Neuronal stem cell (in vitro differentiated cells): ENCODE measurements around the gene RALGAPA2.
A peak's percentile ranks its signal among the peaks of the same experiment; 100 is the strongest.

Experiments
- DNase-seq: peaks from one replicate; pipeline ENCODE4 v3.0.0-alpha.2; 2013; ENCODE audit warnings: low spot score
- H2AFZ ChIP-seq: one replicate; pipeline ENCODE4 v1.6.1; 2013; ENCODE audit warnings: mild to moderate bottlenecking, low read length, inconsistent platforms
- H2AK5ac ChIP-seq: 2 replicates; pipeline ENCODE4 v1.6.1; 2013; ENCODE audit warnings: low read depth, mild to moderate bottlenecking, inconsistent platforms, low read length, moderate library complexity, mixed read lengths
- H2BK120ac ChIP-seq: 2 replicates; pipeline ENCODE4 v1.6.1; 2013; ENCODE audit warnings: low read depth, mild to moderate bottlenecking, inconsistent platforms, low read length, moderate library complexity, mixed read lengths
- H2BK12ac ChIP-seq: one replicate; pipeline ENCODE4 v1.6.1; 2013; ENCODE audit warnings: low read length, inconsistent platforms
- H2BK15ac ChIP-seq: 2 replicates; pipeline ENCODE4 v1.6.1; 2013; ENCODE audit warnings: mild to moderate bottlenecking, low read length, inconsistent platforms, mixed read lengths
- H2BK5ac ChIP-seq: one replicate; pipeline ENCODE4 v1.6.1; 2013; ENCODE audit warnings: inconsistent platforms, mild to moderate bottlenecking, low read length, moderate library complexity
- H3K14ac ChIP-seq: one replicate; pipeline ENCODE4 v1.6.1; 2013; ENCODE audit warnings: low read length, inconsistent platforms
- H3K18ac ChIP-seq: 2 replicates; pipeline ENCODE4 v1.6.1; 2013; ENCODE audit warnings: low read length, inconsistent platforms
- H3K23ac ChIP-seq: 2 replicates; pipeline ENCODE4 v1.6.1; 2013; ENCODE audit warnings: low read depth, mild to moderate bottlenecking, mixed read lengths, low read length, inconsistent platforms; ENCODE audit not compliant: poor library complexity
- H3K27ac ChIP-seq: replicated peaks from 3 replicates; pipeline ENCODE4 v1.5.1; 2013; ENCODE audit warnings: low read length, inconsistent platforms
- H3K27me3 ChIP-seq, 3 experiments: 2 replicates each; pipeline ENCODE4 v1.6.1; 2013; ENCODE audit warnings: low read length in 3 of 3, mild to moderate bottlenecking in 2 of 3, inconsistent platforms in 1 of 3, low read depth in 1 of 3, mixed read lengths in 1 of 3, moderate library complexity in 1 of 3; ENCODE audit not compliant: control insufficient read depth in 3 of 3, insufficient read depth in 3 of 3
- H3K36me3 ChIP-seq, 2 donors: replicated peaks in 1 of 2; 2 replicates each; pipeline ENCODE4 v1.6.1; 2013; ENCODE audit warnings: low read length in 2 of 2; ENCODE audit not compliant: control insufficient read depth in 2 of 2, insufficient read depth in 2 of 2
- H3K4ac ChIP-seq: 2 replicates; pipeline ENCODE4 v1.6.1; 2013; ENCODE audit warnings: inconsistent platforms, mild to moderate bottlenecking, low read length, moderate library complexity
- H3K4me1 ChIP-seq, 2 donors: 1 replicate in 1 of 2; 2 replicates in 1 of 2; pipeline ENCODE4 v1.6.1; 2013; ENCODE audit warnings: low read length in 2 of 2, low read depth in 1 of 2; ENCODE audit not compliant: control insufficient read depth in 2 of 2, insufficient read depth in 1 of 2
- H3K4me2 ChIP-seq: one replicate; pipeline ENCODE4 v1.6.1; 2013; ENCODE audit warnings: mild to moderate bottlenecking, low read length, inconsistent platforms; ENCODE audit not compliant: insufficient read depth, poor library complexity, severe bottlenecking
- H3K4me3 ChIP-seq, 2 donors: 2 replicates each; pipeline ENCODE4 v1.5.1; 2013; ENCODE audit warnings: low read length in 2 of 2, mild to moderate bottlenecking in 2 of 2, inconsistent platforms in 1 of 2, moderate library complexity in 1 of 2
- H3K79me1 ChIP-seq: one replicate; pipeline ENCODE4 v1.6.1; 2013; ENCODE audit warnings: low read depth, mild to moderate bottlenecking, inconsistent platforms, low read length, moderate library complexity
- H3K9ac ChIP-seq: one replicate; pipeline ENCODE4 v1.6.1; 2013; ENCODE audit warnings: mild to moderate bottlenecking, low read depth, low read length, inconsistent platforms; ENCODE audit not compliant: poor library complexity
- H3K9me3 ChIP-seq, 2 donors: replicated peaks in 1 of 2; 2 replicates each; pipeline versions ENCODE3 to v1.6.1; 2013; ENCODE audit warnings: low read length in 2 of 2, mild to moderate bottlenecking in 2 of 2, inconsistent platforms in 1 of 2, low read depth in 1 of 2, mixed read lengths in 1 of 2, moderate library complexity in 1 of 2; ENCODE audit not compliant: control insufficient read depth in 2 of 2, insufficient read depth in 1 of 2
- H4K8ac ChIP-seq: one replicate; pipeline ENCODE4 v1.6.1; 2013; ENCODE audit warnings: low read depth, mild to moderate bottlenecking, inconsistent platforms, low read length, moderate library complexity
- H4K91ac ChIP-seq: one replicate; pipeline ENCODE4 v1.6.1; 2013; ENCODE audit warnings: low read length, low read depth, mild to moderate bottlenecking, inconsistent platforms; ENCODE audit not compliant: poor library complexity
- WGBS, 2 donors: extraction: QIAGEN DNeasy Blood & Tissue Kit; methylation state at CpG; one replicate each; pipeline ENCODE4 v1.1.7; 2013; ENCODE audit warnings: missing lambda C conversion rate in 2 of 2, mixed read lengths in 1 of 2; ENCODE audit not compliant: insufficient read length in 2 of 2, insufficient replicate concordance in 1 of 2; ENCODE audit errors: extremely low coverage in 2 of 2; 5-methylcytosine and 5-hydroxymethylcytosine counted together

RALGAPA2 gene

DNA sequence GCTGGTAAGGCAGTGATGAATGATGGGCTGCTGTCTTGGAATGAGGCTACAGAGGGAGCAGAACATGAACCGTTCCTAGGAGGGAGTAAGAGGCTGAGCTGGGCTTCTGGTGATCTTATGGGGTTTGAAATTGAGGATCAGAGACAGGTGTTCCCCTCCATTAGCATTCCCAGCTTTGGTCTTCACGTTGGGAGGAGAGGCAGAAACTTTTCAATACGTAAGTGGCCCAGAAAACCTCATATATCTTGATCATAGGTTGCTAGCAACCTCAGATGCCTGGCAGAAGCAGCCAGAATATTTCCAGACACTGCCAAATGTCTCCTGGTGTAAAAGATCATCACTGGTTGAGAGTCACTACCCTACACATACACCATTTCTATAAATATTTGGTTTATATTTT is 177.4 kb downstream of the RALGAPA2 start:
- DNase-seq: no peak
- Histone ChIP-seq H3K36me3 (peaks cover 0 to 7% of the 10 kb centered on the region in 2 donors), H3K18ac (no peak overlapping the region), H2BK120ac (no peak overlapping the region), H4K91ac (no peak overlapping the region), H3K9ac (no peak overlapping the region), H3K79me1 (no peaks in the 10 kb centered on the region), H3K4me3 (no peak overlapping the region), H3K9me3 (no peaks in the 10 kb centered on the region), H3K4ac (no peak overlapping the region), H2BK15ac (no peak overlapping the region), H3K4me2 (no peak overlapping the region), H3K4me1 (peaks cover 0 to 7% of the 10 kb centered on the region in 2 donors), H3K27me3 (no peaks in the 10 kb centered on the region), H2BK5ac (no peak overlapping the region), H4K8ac (no peak overlapping the region), H2BK12ac (no peak overlapping the region), H2AK5ac (no peak overlapping the region), H3K23ac (no peak overlapping the region), H2AFZ (no peak overlapping the region), H3K27ac (no peak overlapping the region), H3K14ac (no peak overlapping the region)
- WGBS, 2 donors: no CpG with 5 or more reads among the region's 3 CpGs

DNA sequence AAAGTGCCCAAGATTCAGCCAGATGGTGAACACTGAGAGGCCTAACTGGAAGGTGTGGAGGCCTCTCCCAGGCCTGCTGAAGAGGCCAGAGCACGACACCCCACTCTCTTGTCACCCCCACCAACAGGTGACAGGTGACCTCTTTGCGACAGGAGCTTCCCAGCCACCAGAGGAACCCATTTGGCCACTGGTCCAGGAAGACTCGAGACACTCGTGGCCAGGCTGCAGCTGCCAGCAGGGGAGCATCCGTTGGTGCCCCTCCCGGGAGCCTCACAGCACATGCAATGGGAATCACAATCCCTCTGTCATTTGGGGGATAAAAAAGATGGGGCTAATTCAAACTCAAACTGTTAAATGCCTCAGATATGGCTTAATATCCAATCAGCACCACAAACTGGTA is 181.2 kb downstream of the RALGAPA2 start:
- Histone ChIP-seq H3K4me3 (no peak overlapping the region), H3K14ac (no peak overlapping the region), H4K8ac (no peak overlapping the region), H4K91ac (no peak overlapping the region), H3K18ac (no peak overlapping the region), H3K27ac (no peak overlapping the region), H3K23ac (no peak overlapping the region), H2BK15ac (no peak overlapping the region), H2AK5ac (no peak overlapping the region), H3K4me2 (no peak overlapping the region), H2BK12ac (peak overlapping the region; percentile 16), H3K36me3 (peaks cover 0 to 7% of the 10 kb centered on the region in 2 donors), H3K4ac (no peak overlapping the region), H2BK120ac (no peak overlapping the region), H3K79me1 (no peaks in the 10 kb centered on the region), H3K9me3 (no peaks in the 10 kb centered on the region), H3K27me3 (no peaks in the 10 kb centered on the region), H2BK5ac (no peak overlapping the region), H3K4me1 (peaks cover 7 to 9% of the 10 kb centered on the region in 2 donors), H2AFZ (no peak overlapping the region), H3K9ac (no peak overlapping the region)
- DNase-seq: no peak
- WGBS, 2 donors: no CpG with 5 or more reads among the region's 6 CpGs

DNA sequence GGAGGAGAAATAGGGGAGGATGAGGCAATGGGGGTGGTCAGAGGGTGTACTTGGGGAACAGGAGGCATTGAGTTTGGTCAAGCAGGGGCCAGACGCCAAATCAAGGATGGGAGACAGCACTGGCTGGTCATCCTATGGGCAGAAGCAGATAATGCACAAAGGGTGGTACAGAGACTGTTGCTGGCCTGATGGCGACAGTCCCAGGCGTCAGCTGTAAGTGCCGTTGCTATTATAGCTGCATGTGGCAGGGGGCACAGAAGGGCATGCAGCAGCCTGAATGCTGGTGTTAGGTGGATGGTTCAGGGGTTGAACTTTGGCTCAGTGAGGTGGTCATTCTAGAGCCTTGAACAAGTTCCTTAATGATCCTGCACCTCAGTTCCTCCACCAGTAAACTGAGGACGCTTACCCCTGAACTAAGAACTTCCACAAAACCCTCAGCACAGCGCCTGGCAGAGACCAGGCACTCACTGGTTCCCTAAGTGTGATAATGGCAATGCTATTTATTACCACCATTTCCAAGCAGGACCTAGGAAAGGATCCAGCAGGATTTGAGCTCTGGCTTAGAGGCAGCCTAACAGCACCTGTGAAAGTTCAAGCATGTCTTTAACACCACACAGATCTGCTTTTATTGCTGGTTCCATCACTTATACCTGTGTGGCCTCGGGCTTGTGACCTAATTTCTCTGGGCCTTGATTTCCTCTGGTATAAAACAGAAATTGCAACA is 181.9 kb downstream of the RALGAPA2 start:
- Histone ChIP-seq H3K14ac (no peak overlapping the region), H3K4ac (no peak overlapping the region), H3K4me2 (no peak overlapping the region), H3K27me3 (no peaks in the 10 kb centered on the region), H3K9ac (peak overlapping the region; percentile 33), H3K79me1 (no peaks in the 10 kb centered on the region), H4K8ac (peak overlapping the region; percentile 7), H2BK12ac (no peak overlapping the region), H3K23ac (no peak overlapping the region), H3K4me1 (peaks cover 7 to 9% of the 10 kb centered on the region in 2 donors), H2AK5ac (no peak overlapping the region), H3K4me3 (no peak overlapping the region), H2BK120ac (no peak overlapping the region), H3K18ac (no peak overlapping the region), H4K91ac (no peak overlapping the region), H2AFZ (no peak overlapping the region), H2BK15ac (no peak overlapping the region), H3K36me3 (peaks cover 0 to 7% of the 10 kb centered on the region in 2 donors), H3K27ac (no peak overlapping the region), H3K9me3 (no peaks in the 10 kb centered on the region), H2BK5ac (no peak overlapping the region)
- WGBS, 2 donors: no CpG with 5 or more reads among the region's 7 CpGs
- DNase-seq: no peak

DNA sequence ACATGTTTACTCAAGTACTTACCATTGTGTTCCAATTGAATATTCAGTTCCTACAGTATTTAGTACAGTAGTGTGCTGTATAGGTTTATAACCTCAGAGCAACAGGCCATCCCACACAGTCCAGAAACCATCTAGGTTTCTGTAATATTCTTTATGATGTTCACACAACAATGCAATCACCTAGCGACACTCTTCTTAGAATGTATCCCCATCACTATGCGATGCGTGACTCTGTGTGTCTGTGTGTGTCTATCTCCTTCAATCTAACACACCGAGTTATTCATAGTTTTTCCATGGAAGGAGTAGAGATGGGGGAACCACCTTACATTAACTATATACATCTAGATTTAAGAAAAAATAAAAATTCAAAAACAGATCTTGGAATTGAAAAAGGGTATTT is 182.8 kb downstream of the RALGAPA2 start:
- H3K23ac ChIP-seq: no peak overlapping the region
- WGBS, 2 donors: no CpG with 5 or more reads among the region's 4 CpGs
- no peak for DNase-seq
- H3K9ac ChIP-seq: no peak overlapping the region
- H2AFZ ChIP-seq: no peak overlapping the region
- no peak overlapping the region for H2BK5ac ChIP-seq
- H3K27me3 ChIP-seq: no peaks in the 10 kb centered on the region
- H2BK120ac ChIP-seq: no peak overlapping the region
- no peak overlapping the region for H2AK5ac ChIP-seq
- peaks cover 0 to 7% of the 10 kb centered on the region in 2 donors for H3K36me3 ChIP-seq
- H4K8ac ChIP-seq: no peak overlapping the region
- no peak overlapping the region for H3K4me2 ChIP-seq
- H3K27ac ChIP-seq: no peak overlapping the region
- peaks cover 7 to 9% of the 10 kb centered on the region in 2 donors for H3K4me1 ChIP-seq
- no peak overlapping the region for H2BK15ac ChIP-seq
- no peak overlapping the region for H3K14ac ChIP-seq
- H3K4me3 ChIP-seq: no peak overlapping the region
- H3K4ac ChIP-seq: no peak overlapping the region
- H3K9me3 ChIP-seq: no peaks in the 10 kb centered on the region
- H3K79me1 ChIP-seq: no peaks in the 10 kb centered on the region
- no peak overlapping the region for H4K91ac ChIP-seq
- no peak overlapping the region for H2BK12ac ChIP-seq
- no peak overlapping the region for H3K18ac ChIP-seq
